NCI-H128 (cell line): Measurements from ENCODE around the gene TUBB4B.
A peak's percentile ranks its signal among the peaks of the same experiment; 100 is the strongest.

Source experiments
- DNase-seq: peaks from one replicate; lab custom pipeline; 2025; ENCODE audit not compliant: unreplicated experiment; lab: John Stamatoyannopoulos, UW

The TUBB4B gene

GRCh38 chr9:137240841-137241489, at the start of gene TUBB4B:
Gene TUBB4B (plus strand): TSS chr9:137241287. CDS start chr9:137241361, 74 bp downstream.
- DNase-seq, result peak; percentile 99

- DNase-seq, result no peak
These were observed 49.2 kb upstream of the TUBB4B start for GRCh38 chr9:137191691-137192447.

GRCh38 chr9:137192448-137192780, 48.7 kb upstream of the TUBB4B start:
- no peak for DNase-seq

- DNase-seq, result no peak
These were observed 48.2 kb upstream of the TUBB4B start for GRCh38 chr9:137192859-137193258.

- DNase-seq, result no peak
These were observed 47.3 kb upstream of the TUBB4B start for GRCh38 chr9:137193771-137194170.

GRCh38 chr9:137194388-137194787, 46.7 kb upstream of the TUBB4B start:
- no peak for DNase-seq

GRCh38 chr9:137194909-137195308, 46.2 kb upstream of the TUBB4B start:
- DNase-seq, result no peak

GRCh38 chr9:137195525-137196220, 45.4 kb upstream of the TUBB4B start:
- peak; percentile 74 for DNase-seq

- DNase-seq, result no peak
These were observed 42.8 kb upstream of the TUBB4B start for GRCh38 chr9:137198051-137198901.

- no peak for DNase-seq
These were observed 42.2 kb upstream of the TUBB4B start for GRCh38 chr9:137198902-137199283.

- no peak for DNase-seq
These were observed 41.5 kb upstream of the TUBB4B start for GRCh38 chr9:137199411-137200121.

- DNase-seq, result peak; percentile 99
These were observed 40.5 kb upstream of the TUBB4B start, which contains the start of gene TPRN for GRCh38 chr9:137200311-137201204. Gene TPRN (minus strand): TSS chr9:137200741. CDS start chr9:137200711, 30 bp downstream.

- DNase-seq, result no peak
These were observed 39.8 kb upstream of the TUBB4B start for GRCh38 chr9:137201205-137201868.

- DNase-seq, result no peak
These were observed 38.1 kb upstream of the TUBB4B start for GRCh38 chr9:137202966-137203365.

GRCh38 chr9:137204731-137205125, 36.4 kb upstream of the TUBB4B start:
- DNase-seq, result no peak

GRCh38 chr9:137205126-137206069, 35.7 kb upstream of the TUBB4B start, which contains the start of the genes NDOR1 and TMEM203:
Gene NDOR1 (plus strand): TSS chr9:137205700. CDS start chr9:137205778, 78 bp downstream.
Gene TMEM203 (minus strand): TSS chr9:137205648. CDS start chr9:137205414, 234 bp downstream.
- DNase-seq, result peak; percentile 36

- DNase-seq, result no peak
These were observed 34.5 kb upstream of the TUBB4B start for GRCh38 chr9:137206602-137207001.

- no peak for DNase-seq
These were observed 29.6 kb upstream of the TUBB4B start for GRCh38 chr9:137211532-137211931.
